HL-60/S4 treated with phorbol 12-myristate 13-acetate at 8.2 ng/mL for 4 days and 3 days (cell line): Measurements from ENCODE around the gene FAM193A.
"Not testable (repeated sequence)": the region's sequence is repeated elsewhere in the genome, so short reads cannot be mapped to it uniquely, and the experiment has no call there.

ENCODE experiments used
- in situ Hi-C: fragments of 300-500 bp; cut with MboI; formaldehyde crosslinking; loops from 2 replicates; pipeline ENCODE4 v1.15.0; 2022; ENCODE audit warnings: low sequenced_read_pairs

The FAM193A gene

GRCh38 chr4:2604614-2605013 lies 68.2 kb downstream of the FAM193A start:
- in situ Hi-C loops, result no loop called here

- in situ Hi-C loops, result no loop called here
These were observed 70.6 kb downstream of the FAM193A start for GRCh38 chr4:2606960-2607506.

- in situ Hi-C loops, result no loop called here
These were observed 71.4 kb downstream of the FAM193A start for GRCh38 chr4:2607822-2608221.

- in situ Hi-C loops, result no loop called here
These were observed 71.8 kb downstream of the FAM193A start for GRCh38 chr4:2608291-2608690.

- in situ Hi-C loops, result no loop called here
These were observed 79.4 kb downstream of the FAM193A start for GRCh38 chr4:2615821-2616220.

GRCh38 chr4:2617955-2618354 lies 81.5 kb downstream of the FAM193A start:
- in situ Hi-C loops, result no loop called here

GRCh38 chr4:2618729-2619128 lies 82.3 kb downstream of the FAM193A start:
- in situ Hi-C loops, result not testable (repeated sequence)

GRCh38 chr4:2619459-2619858 lies 83.0 kb downstream of the FAM193A start:
- in situ Hi-C loops, result no loop called here

- in situ Hi-C loops, result no loop called here
These were observed 85.0 kb downstream of the FAM193A start for GRCh38 chr4:2621419-2621818.

- in situ Hi-C loops, result no loop called here
These were observed 87.0 kb downstream of the FAM193A start for GRCh38 chr4:2623442-2623841.

GRCh38 chr4:2624782-2625530 lies 88.5 kb downstream of the FAM193A start:
- in situ Hi-C loops, result no loop called here

GRCh38 chr4:2626231-2626630 lies 89.8 kb downstream of the FAM193A start:
- in situ Hi-C loops, result no loop called here

- in situ Hi-C loops, result no loop called here
These were observed 94.3 kb downstream of the FAM193A start for GRCh38 chr4:2630556-2631273.

- in situ Hi-C loops, result no loop called here
These were observed 97.6 kb downstream of the FAM193A start for GRCh38 chr4:2634014-2634413.

GRCh38 chr4:2636331-2636730 lies 99.9 kb downstream of the FAM193A start:
- in situ Hi-C loops, result no loop called here

GRCh38 chr4:2636994-2637393 lies 100.5 kb downstream of the FAM193A start:
- in situ Hi-C loops, result not testable (repeated sequence)

GRCh38 chr4:2637956-2638552 lies 101.6 kb downstream of the FAM193A start:
- in situ Hi-C loops, result no loop called here

- in situ Hi-C loops, result no loop called here
These were observed 102.3 kb downstream of the FAM193A start for GRCh38 chr4:2638730-2639129.

- in situ Hi-C loops, result no loop called here
These were observed 106.5 kb downstream of the FAM193A start for GRCh38 chr4:2642968-2643367.

GRCh38 chr4:2643555-2643954 lies 107.1 kb downstream of the FAM193A start:
- in situ Hi-C loops, result no loop called here

- in situ Hi-C loops, result no loop called here
These were observed 110.1 kb downstream of the FAM193A start for GRCh38 chr4:2646396-2647149.
